K562 (cell line): ENCODE data around the gene DGCR8. TPM values are rescaled to one million over a fixed set of nuclear protein-coding genes. Genes with fewer than 3 reads are reported as not detected.

ENCODE experiments used
- CAMTA2 ChIP-seq: fragments of 250-450 bp; sonication (Bioruptor Pico); conservative IDR thresholded peaks from 2 replicates; pipeline ENCODE4 v1.5.1; 2022
- E2F1 ChIP-seq: sonication (generic); formaldehyde crosslinking; IDR thresholded peaks from 2 replicates; pipeline ENCODE4 v1.8.1; 2023; ENCODE audit warnings: mild to moderate bottlenecking, missing genetic modification reagents, moderate library complexity
- FOXO4 ChIP-seq: fragments of 450-650 bp; formaldehyde crosslinking; IDR thresholded peaks from 2 replicates; pipeline ENCODE4 v1.4.0; 2020; ENCODE audit warnings: mild to moderate bottlenecking, moderate library complexity
- GABPB1 ChIP-seq: sonication (generic); formaldehyde crosslinking; IDR thresholded peaks from 2 replicates; pipeline ENCODE4 v1.8.0; 2022; ENCODE audit warnings: mild to moderate bottlenecking, missing genetic modification reagents
- HIVEP1 ChIP-seq: fragments of 250-450 bp; sonication (Bioruptor Pico); IDR thresholded peaks from 2 replicates; pipeline ENCODE4 v1.4.0; 2020; ENCODE audit warnings: mild to moderate bottlenecking
- HLTF ChIP-seq: fragments of 450-650 bp; IDR thresholded peaks from 2 replicates; pipeline ENCODE4 v1.6.1; 2016
- JUNB ChIP-seq: fragments of 450-650 bp; formaldehyde crosslinking; conservative IDR thresholded peaks from 2 replicates; pipeline ENCODE4 v1.4.0; 2020; ENCODE audit warnings: mild to moderate bottlenecking
- KHSRP ChIP-seq: fragments of 450-650 bp; IDR thresholded peaks from 2 replicates; pipeline ENCODE4 v1.6.1; 2017
- MAZ ChIP-seq, 2 experiments: fragments of 450-650 bp in 1 of 2; sonication (generic) in 1 of 2; formaldehyde crosslinking; IDR thresholded peaks in 1 of 2; conservative IDR thresholded peaks in 1 of 2; 2 replicates each; pipeline versions ENCODE4 v1.4.0 to v1.5.0; 2020; ENCODE audit warnings: mild to moderate bottlenecking in 1 of 2, missing genetic modification reagents in 1 of 2
- NR4A1 ChIP-seq, 2 experiments: fragments of 250-450 bp in 1 of 2; fragments of 450-650 bp in 1 of 2; sonication (Bioruptor Pico) in 1 of 2; IDR thresholded peaks; 2 replicates each; pipeline versions ENCODE4 v1.4.0 to v1.6.1; 2016 to 2020; ENCODE audit warnings: mild to moderate bottlenecking in 2 of 2, missing compliant biosample characterization in 1 of 2, missing genetic modification characterization in 1 of 2, moderate library complexity in 1 of 2
- OTX1 ChIP-seq: fragments of 450-650 bp; formaldehyde crosslinking; IDR thresholded peaks from 2 replicates; pipeline ENCODE4 v1.4.0; 2022; ENCODE audit warnings: mild to moderate bottlenecking
- PHF20 ChIP-seq: fragments of 450-650 bp; IDR thresholded peaks from 2 replicates; pipeline ENCODE4 v1.6.1; 2018; ENCODE audit not compliant: partially characterized antibody
- POLR2B ChIP-seq: fragments of 450-650 bp; IDR thresholded peaks from 2 replicates; pipeline ENCODE4 v1.6.1; 2018; ENCODE audit warnings: low read depth; ENCODE audit not compliant: partially characterized antibody
- PTBP1 ChIP-seq: fragments of 200-400 bp; formaldehyde crosslinking; IDR thresholded peaks from 2 replicates; pipeline ENCODE4 v1.6.1; 2017; ENCODE audit warnings: low read depth, low read length
- RBFOX2 ChIP-seq: fragments of 200-400 bp; formaldehyde crosslinking; IDR thresholded peaks from 2 replicates; pipeline ENCODE4 v1.6.1; 2017; ENCODE audit warnings: low read depth, mild to moderate bottlenecking, low read length, moderate library complexity
- RCOR1 ChIP-seq, 2 experiments: IDR thresholded peaks; 2 replicates each; pipeline ENCODE4 v1.6.1; 2012; ENCODE audit warnings: low read depth in 2 of 2, low read length in 2 of 2, borderline replicate concordance in 1 of 2, improper control_type of control experiment in 1 of 2
- SIRT6 ChIP-seq: IDR thresholded peaks from one replicate; pipeline ENCODE4 v1.6.1; 2012; ENCODE audit warnings: low read depth, mild to moderate bottlenecking, control low read depth, inconsistent platforms, low read length, moderate library complexity
- SRF ChIP-seq, 2 experiments: fragments of 250-450, 450-650 bp in 1 of 2; sonication (Bioruptor Pico) in 1 of 2; sonication (generic) in 1 of 2; formaldehyde crosslinking; IDR thresholded peaks; 2 replicates each; pipeline versions ENCODE4 v1.5.0 to v1.5.1; 2020 to 2022; ENCODE audit warnings: mild to moderate bottlenecking in 1 of 2, missing genetic modification reagents in 1 of 2
- TCF15 ChIP-seq: fragments of 250-450 bp; sonication (Bioruptor Pico); IDR thresholded peaks from 2 replicates; pipeline ENCODE4 v1.8.0; 2022; ENCODE audit warnings: moderate library complexity, mild to moderate bottlenecking, inconsistent platforms
- XRCC3 ChIP-seq: fragments of 450-650 bp; IDR thresholded peaks from 2 replicates; pipeline ENCODE4 v1.6.1; 2017; ENCODE audit warnings: mild to moderate bottlenecking, moderate library complexity
- ZKSCAN1 ChIP-seq: fragments of 150-350 bp; IDR thresholded peaks from 2 replicates; pipeline ENCODE4 v1.6.1; 2016; ENCODE audit warnings: low read depth, low read length
- ZNF133 ChIP-seq: fragments of 250-450 bp; sonication (Bioruptor Pico); IDR thresholded peaks from 2 replicates; pipeline ENCODE4 v1.4.0; 2020; ENCODE audit warnings: mild to moderate bottlenecking
- polyA plus RNA-seq, 8 experiments: library from polyadenylated mRNA; depleted of rRNA in 4 of 8; stranded (reverse) in 5 of 8; unstranded in 3 of 8; fragments of >200 nt; fragmentation: Nextera tagmentation in 2 of 8; fragmentation: Illumina TruSeq in 1 of 8; extraction: Ambion mirVana in 2 of 8; extraction: Trizol in 1 of 8; gene quantifications; 2 replicates each; pipeline versions ENCODE4 v1.2.1 to v1.2.3, GENCODE V29; 2011 to 2014; ENCODE audit warnings: inconsistent platforms in 1 of 8, missing spikeins in 1 of 8
- total RNA-seq, 7 experiments: library from RNA; depleted of rRNA in 6 of 7; stranded (reverse); fragments of >200 nt in 6 of 7; fragmentation: Illumina TruSeq in 2 of 7; extraction: Trizol in 2 of 7; gene quantifications; 2 replicates each; pipeline versions ENCODE4 v1.2.1 to v1.2.3, GENCODE V29; 2011 to 2021; ENCODE audit warnings: low replicate concordance in 1 of 7

The DGCR8 gene
- total and polyA plus RNA-seq, 9 of the 15 experiments (the other 6 are each of a cell fraction or from before 2014, with no cell fraction given): 5.9 to 144 (median 80.1) TPM

- TF ChIP-seq ZKSCAN1 (0 out of 2 replicates have a peak, but pooled peaks have one; percentile 37), MAZ (CRISPR knock-in tag; conservative IDR thresholded peaks at IDR 0.05 in 1 of 2, IDR thresholded peaks at IDR 0.05 in 1 of 2) (0 out of 4 replicates have a peak, but pooled peaks of 1 of the 2 experiments have one; percentile 28), SIRT6 (peak; percentile 90), JUNB (CRISPR knock-in tag) (peak; percentile 25; the same call in 1 of the 2 replicates), NR4A1 (CRISPR knock-in tag; IDR thresholded peaks at IDR 0.05) (peak; percentile 94), NR4A1 (tag; IDR thresholded peaks at IDR 0.05) (no peak), RCOR1 (IDR thresholded peaks at IDR 0.05; ENCODE audit: borderline replicate concordance in 1 of 2, low read depth in 2 of 2, low read length in 2 of 2) (peak in 1 of 2 experiments; percentile 15; a peak in 1 of 4 replicates), KHSRP (peak; percentile 10; the same call in 1 of the 2 replicates), TCF15 (CRISPR knock-in tag) (0 out of 2 replicates have a peak, but pooled peaks have one; percentile 34), SRF (CRISPR knock-in tag; IDR thresholded peaks at IDR 0.05) (peak in 1 of 2 experiments; percentile 47; a peak in 1 of 4 replicates), HIVEP1 (CRISPR knock-in tag) (0 out of 2 replicates have a peak, but pooled peaks have one; percentile 50), ZNF133 (CRISPR knock-in tag) (peak; percentile 68; the same call in 1 of the 2 replicates), E2F1 (CRISPR knock-in tag) (no peak; the same call in none of the 2 replicates), FOXO4 (CRISPR knock-in tag) (peak; percentile 85), OTX1 (CRISPR knock-in tag) (peak; percentile 82), RBFOX2 (peak; percentile 66), XRCC3 (no peak), POLR2B (peak; percentile 68), PTBP1 (peak; percentile 61; the same call in 1 of the 2 replicates), GABPB1 (CRISPR knock-in tag) (no peak), HLTF (no peak), PHF20 (no peak), CAMTA2 (CRISPR knock-in tag) (peak; percentile 7)
Measured at GRCh38 chr22:20111689-20112622, 31.9 kb downstream of the DGCR8 start (continued).
